GM21390 (cell line): ENCODE data around the gene PPFIA3.

Experiments
- ATAC-seq: cut with Tn5 transposase; IDR thresholded peaks from one replicate; pipeline ENCODE4 v1.9.1; 2021; ENCODE audit not compliant: unreplicated experiment

The PPFIA3 gene

DNA sequence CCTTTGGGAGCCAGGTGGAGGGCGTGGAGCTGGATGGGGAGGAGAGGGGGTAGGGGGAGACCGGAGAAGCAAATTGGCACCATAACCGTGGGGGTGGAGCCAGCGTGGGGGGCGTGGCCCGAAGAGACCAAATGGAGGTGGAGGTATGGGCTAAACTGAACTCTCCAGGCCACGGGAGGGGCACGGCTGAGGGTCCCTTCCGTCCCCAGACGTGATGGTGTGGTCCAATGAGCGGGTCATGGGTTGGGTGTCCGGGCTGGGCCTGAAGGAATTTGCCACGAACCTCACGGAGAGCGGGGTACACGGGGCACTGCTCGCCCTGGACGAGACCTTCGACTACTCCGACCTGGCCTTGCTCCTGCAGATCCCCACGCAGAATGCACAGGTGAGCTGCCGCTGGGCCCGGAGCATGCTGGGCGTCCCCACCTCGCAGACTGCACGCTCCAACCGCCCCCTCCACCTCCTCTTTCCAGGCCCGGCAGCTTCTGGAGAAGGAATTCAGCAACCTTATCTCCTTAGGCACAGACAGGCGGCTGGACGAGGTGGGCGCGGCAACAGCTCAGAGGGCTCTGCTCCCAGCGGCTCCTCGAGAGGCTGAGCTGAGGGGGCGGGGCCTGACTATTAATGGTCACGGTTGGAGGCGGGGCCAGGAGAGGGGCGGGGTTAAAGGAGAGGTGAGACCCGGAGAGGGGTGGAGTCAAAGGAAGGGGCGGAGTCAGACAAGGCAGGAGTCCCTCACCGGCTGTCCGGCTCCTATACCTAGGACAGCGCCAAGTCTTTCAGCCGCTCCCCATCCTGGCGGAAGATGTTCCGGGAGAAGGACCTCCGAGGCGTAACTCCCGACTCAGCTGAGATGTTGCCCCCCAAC lies 29.7 kb downstream of the PPFIA3 start:
- no peak for ATAC-seq

DNA sequence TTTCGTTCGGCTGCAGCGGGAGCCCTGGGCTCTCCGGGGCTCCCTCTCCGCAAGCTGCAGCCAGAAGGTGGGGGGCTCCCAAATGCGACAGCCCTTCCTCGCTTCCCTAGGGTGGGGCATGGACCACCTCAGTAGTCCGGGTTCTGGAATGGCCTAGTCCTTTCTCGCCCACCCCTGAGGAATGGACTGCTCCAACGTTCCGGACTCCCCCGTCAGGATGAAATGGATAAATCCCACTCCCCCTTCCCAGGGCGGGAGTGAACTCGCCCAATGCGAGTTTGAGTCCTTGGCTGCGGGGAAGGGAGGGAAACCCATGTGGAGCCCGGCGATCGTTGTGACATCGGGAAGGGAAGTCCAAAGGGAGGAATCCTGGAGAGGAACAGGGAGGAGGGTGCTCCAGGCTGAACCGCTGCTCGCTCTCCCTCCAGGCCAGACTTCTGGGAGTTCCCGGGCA lies 30.3 kb downstream of the PPFIA3 start:
- no peak for ATAC-seq

DNA sequence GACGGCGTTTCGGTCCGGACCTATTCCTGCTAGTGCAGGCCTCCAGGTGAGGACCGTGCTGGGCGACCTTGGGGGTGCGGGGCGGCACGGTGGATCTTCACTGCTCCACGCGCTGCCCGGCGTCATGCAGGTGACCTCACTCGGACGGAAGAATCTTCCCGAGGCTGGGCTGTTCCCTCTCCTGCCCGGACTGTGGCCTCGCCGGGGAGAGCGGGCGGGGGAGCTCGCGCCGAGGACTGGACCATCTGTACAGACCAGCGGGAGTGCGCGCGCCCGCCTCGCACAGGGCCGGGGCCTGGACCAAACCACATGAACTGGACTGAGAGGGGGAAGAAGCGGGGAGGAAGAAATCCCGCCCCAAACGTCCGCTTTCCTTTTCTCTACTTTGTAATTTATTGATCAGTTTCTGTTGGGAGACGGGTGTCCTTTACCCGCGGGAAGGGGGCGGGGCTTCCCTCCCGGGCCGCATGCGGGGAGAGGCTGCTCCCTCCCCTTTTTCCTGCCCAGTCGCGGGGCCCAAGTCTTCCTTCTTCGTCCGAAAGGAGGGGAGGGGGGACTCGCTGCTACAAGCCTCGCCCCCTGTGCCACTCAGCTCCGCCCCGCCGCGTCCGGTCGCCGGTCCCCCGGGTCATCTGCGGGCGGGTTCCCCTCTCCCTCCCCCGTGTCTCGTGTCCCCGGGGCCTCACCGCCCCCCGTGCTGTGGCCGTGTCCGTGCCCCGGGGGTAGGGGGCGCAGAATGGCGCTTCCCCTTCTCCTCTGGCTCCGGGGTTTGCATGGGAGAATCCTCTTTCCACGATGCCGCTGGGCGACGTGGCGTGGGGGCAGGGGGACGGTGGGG lies 31.0 kb downstream of the PPFIA3 start:
- ATAC-seq, result no peak

DNA sequence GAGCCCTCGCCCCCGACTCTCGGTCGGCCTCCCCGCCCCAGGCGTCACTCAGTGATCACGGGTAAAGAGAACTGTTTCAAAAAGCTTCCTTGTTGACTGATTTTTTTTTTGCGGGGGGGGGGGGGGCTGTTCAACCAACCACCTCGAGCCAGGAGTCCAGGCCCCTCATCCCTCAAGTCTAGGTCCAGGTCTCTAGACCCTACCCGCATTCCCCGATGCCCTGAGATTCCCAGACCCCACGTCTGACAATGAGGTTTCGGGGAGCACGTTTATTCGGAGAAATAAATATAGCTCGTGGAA lies 31.6 kb downstream of the PPFIA3 start:
- ATAC-seq, result no peak

DNA sequence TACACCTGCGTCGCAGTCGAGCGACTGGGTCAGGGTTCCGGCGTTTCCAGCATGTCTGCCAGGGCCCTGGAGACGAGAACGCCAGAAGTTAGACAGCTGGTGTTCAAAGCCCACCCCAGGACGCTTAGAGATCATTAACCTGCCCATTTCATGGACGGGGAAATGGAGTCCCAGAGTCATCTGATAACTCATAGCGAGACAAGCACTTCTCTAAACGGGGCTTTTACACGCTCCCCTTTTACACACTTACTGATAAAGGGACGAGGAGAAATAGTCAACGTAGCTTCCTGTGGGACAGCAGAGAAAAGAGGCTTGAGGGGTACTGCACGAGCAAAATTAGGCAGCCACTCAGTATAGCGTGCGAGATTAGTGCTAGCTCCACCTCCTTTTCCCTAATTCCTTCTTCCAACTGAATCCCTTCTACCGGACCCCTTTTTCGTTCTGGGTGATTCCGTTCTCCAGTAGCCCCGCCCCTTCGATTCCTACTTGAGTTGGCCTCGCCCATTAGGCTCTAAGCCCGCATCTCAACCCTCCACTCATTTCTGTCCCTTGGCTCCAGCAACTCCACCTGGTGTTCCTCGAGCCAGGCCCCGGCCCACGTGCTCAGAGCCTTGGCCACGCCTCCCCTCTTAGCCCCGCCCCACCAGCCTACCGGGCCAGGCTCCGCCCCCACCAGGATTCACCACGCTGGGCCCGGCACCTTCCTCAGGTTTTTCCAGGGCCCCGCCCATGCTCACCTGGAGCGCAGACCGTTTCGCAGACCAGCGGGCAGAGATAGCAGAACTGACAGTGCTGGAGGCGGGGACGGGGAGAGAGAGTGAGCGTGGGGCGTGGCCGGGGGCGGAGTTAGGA lies 32.1 kb downstream of the PPFIA3 start:
- ATAC-seq, result no peak

DNA sequence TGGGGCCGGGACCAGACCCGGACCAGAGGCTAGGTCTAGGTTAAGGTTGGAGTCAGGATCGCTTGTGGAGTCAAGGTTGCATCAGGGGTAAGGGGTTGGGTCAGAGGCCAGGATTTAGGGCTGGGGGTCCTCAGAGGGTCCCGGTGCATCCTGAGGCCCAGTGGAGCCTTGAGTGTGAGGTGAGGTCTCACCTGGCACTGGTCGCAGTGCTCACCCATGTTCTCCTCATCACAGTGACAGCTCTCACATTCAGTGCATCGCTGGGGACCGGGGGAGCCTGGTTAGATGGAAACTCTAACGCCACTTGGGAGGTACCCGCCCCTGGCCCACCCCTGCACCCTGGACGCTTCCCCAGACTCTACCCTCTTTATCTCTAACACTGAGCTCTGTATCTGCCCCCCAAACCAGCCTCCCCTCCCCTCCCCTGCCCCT lies 32.8 kb downstream of the PPFIA3 start:
- no peak for ATAC-seq

DNA sequence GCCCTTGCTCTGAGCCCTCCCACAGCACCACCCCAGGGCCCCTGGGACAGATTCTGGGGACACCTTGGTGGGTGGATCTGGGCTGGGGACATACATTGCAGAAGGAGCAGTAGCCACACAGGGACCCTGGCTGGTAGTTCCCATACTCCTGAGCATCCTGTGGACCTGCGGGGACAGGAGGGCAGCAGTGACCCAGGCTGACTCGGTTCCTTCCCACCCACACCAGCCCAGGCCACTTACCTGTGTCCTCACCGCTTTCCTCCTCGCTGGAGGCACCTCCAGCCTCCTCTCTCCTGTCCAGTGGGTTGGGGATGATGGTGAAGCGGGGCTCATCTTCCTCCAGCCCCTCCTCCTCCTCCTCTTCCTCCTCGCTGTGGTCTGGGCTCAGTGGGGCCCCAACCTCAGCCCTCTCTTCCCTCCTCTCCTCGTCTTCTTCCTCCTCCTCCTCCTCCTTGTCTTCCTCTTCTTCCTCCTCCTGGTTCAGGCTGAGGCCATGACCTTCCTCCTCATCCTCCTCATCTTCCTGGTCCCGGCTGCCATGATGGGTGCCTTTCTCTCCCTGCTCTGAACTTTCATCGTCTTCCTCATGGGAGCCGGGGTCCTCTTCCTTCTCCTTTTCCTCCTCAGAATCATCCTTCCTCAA lies 33.9 kb downstream of the PPFIA3 start:
- ATAC-seq, result no peak

DNA sequence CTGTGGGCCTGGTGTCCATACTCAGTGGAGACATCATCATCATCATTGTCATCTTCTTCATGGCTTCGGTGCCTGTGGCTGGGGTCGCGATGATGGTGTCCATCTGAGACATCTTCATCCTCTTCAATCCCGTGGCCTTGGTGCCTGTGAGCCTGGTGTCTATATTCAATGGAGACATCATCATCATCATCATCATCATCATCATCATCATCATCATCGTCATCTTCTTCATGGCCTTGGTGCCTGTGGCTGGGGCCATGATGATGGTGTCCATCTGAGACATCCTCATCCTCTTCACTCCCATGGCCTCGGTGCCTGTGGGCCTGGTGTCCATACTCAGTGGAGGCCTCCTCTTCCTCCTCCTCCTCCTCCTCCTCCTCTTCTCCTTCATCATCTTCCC lies 34.9 kb downstream of the PPFIA3 start:
- no peak for ATAC-seq

DNA sequence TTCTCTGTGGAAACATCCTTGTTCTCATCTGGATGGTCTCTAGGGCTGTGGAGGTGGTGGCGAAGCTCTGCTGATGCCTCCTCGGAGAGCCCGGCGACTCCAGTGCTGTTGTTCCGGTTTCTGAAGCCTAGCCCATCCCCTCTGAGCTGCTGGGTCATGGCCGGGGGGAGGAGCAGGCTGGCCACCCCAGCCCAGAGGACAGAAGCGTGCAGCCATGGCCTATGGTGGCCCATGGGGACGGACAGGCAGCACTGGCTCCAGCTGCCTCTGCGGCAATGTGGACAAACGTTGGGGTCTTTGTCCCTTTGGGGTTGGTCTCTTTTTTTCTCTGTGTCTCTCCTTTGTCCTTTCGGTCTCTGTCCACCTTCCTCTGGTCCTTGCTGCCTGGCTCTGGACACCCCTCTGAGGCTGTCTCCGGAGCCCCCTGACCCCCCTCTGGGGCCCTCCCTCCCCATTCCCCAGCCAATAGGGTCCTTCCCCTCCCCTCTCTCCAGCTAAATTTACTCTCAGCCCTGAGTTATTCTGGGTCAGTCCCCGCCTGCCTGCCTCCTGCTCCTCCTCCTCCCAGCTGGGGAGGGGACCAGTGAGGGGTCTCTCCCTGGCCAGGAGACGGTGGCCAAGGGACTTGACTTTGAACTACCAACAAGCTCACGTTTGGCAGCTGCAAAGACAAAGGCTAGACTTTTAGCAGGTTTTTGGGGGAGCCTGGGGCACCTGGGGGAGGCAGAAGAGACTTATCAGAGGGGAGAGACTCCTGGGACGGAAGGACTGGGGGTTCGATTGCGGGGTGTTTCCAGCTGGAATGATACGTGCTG lies 35.9 kb downstream of the PPFIA3 start, which contains the start of gene HRC:
Gene HRC, minus strand, starts transcription at position 392 of the 815 bp plus-strand sequence. Its CDS starts 159 bp downstream, at position 233.
- ATAC-seq, result no peak

DNA sequence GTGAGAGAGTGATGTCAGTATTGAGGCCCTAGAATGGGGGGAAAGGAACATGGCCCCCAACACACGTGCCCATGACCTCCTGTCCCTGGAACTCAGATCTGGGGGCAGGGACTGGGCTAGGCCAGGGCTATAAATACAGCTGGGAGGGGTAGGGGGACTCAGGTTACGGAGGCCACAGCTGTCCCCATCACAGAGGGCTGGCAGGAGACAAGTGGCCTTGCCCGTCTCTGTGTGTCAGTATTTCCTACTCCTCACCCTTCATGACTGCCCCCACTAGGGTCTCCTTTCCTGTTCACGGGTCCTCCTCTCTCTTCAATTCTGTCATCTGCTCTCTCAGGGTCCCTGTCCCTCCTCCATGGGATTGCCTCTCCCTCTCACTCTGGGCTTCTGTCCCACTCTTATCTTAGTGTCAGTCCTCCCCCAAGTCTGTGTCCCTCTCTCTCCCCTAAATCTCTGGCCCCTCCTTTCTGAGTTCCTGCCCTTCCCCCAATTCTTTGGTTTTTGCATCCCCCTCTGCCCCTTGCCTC lies 36.5 kb downstream of the PPFIA3 start:
- no peak for ATAC-seq

DNA sequence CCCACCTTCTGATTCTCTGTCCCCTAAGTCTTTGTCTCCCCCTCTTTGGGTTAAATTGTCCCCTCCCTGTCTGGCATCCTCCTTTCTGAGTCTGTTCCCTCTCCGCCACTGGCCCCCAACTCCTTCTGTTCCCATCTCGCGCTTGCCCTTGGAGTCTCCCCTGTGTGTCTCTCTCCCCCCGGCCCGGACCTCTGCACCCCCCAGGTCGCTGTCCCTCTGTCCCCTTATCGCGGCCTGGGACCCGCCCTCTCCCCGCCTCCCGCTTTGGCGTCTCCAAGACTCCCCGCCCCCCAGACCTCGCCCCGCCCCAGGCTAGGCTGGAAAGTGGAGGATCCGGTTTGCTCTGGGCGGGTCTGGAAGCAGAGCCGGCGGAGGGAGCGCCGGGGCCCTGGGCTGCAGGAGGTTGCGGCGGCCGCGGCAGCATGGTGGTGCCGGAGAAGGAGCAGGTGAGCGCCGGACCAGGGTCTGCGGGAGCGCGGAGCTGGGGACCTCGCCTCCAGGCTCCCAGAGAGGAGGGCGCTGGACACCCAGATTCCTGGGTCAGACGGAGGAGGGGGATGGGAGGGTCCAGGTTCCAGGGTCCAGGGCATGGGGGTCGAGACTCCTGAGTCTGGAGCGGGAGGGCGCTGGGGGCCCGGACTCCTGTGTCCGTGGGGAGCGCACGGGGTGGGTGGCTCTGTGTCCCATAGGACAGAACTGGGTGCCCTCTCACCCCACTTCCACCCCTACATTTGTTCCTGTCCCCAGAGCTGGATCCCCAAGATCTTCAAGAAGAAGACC lies 38.3 kb downstream of the PPFIA3 start, which contains the start of gene TRPM4:
Gene TRPM4, plus strand, starts transcription at position 348 of the 780 bp plus-strand sequence. Its CDS starts 75 bp downstream, at position 423.
- ATAC-seq, result no peak

DNA sequence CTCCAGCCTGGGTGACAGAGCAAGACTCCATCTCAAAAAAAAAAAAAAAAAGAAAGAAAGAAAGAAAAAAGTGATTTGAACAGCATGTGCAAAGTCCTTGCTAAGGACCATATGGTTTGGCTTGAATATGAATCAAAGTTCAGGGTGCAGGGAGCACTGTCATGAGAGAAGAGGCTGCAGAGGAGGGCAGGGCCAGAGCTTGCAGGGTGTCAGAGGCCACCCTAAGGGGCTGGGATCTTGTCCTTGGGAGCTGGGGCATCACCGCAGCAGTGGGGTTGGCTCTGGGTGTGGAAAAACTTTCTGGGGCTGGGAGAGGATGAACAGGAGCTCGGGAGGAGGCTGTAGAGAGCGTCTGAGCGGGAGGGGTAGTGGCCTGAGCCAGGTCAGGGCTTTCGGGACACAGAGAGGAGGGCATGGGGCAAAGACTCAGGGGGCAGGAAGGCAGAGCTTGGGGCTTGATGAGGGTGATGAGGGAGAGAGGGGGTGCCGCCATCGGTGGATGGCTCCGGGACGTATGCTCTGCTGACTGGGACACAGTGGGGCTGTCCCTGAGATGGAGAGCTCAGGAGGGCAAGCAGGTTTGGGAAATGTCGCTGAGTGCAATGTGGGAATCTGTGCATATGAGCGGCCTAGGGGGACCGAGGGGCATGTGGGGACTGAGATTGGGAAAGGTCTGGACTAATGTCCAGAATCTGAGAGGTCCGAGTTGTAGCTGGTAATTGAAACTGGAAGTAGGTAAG lies 41.3 kb downstream of the PPFIA3 start:
- ATAC-seq, result no peak

DNA sequence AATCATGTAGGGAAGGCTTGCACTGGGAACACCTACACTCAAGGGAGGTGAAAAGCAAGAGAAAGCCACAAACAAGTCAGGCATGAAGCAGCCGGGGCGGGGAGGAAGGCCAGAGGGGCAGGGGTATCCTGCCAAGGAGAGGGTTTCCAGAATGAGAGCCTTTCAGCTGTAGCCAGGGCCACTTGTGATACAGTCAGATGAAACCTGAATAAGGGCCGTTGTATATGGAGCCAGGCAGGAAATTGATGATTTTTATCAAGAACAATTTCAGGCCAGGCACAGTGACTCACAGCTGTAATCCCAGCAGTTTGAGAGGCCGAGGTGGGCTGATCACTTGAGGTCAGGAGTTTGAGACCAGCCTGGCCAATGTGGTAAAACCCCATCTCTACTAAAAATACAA lies 42.6 kb downstream of the PPFIA3 start:
- no peak for ATAC-seq

DNA sequence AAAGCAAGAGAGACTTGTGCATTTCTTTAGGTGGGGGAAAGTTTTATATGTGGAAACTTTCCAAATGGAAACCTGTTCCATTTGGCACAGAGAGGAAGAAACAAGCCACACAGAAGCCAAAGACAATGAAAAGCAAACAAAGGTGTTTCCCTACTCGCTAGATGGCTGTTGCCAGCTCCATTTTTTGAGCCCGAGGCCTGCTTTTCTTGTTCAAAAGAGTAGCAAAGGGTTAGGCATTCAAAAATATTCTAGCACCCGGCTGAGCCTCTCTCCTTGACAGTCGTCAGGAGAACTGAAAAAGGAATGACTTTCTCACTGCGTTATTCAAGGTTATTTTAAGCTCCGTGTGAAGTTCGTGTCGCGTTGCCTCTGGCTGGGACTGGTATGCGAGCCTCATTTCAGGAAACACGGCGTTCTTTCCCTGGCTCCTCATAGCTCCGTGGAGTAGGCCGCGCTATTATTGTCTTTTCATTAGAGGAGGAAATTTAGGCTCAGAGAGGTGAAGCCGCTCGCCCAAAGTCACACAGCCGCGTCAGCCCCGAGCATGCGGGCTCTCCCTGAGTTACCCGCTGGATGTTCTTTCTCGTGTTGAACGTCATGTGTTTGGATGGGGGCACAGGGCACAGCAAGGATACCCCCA lies 45.9 kb downstream of the PPFIA3 start:
- ATAC-seq, result no peak

DNA sequence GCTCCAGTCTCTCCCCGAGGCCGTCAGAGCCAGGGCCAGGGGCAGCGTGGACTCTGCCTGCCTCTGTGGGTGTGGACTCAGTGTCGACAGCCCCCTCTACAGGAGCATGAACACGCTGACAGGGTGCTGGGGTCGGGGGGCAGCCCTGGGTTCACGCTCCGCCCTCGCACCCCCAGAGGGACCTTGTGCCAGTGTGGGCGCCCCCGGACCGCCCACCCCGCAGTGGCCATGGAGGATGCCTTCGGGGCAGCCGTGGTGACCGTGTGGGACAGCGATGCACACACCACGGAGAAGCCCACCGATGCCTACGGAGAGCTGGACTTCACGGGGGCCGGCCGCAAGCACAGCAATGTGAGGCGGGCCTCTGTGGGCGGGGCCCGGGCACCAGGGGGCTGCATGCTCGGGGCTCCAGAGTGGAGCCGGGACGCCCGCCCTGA lies 46.5 kb downstream of the PPFIA3 start:
- ATAC-seq, result no peak

DNA sequence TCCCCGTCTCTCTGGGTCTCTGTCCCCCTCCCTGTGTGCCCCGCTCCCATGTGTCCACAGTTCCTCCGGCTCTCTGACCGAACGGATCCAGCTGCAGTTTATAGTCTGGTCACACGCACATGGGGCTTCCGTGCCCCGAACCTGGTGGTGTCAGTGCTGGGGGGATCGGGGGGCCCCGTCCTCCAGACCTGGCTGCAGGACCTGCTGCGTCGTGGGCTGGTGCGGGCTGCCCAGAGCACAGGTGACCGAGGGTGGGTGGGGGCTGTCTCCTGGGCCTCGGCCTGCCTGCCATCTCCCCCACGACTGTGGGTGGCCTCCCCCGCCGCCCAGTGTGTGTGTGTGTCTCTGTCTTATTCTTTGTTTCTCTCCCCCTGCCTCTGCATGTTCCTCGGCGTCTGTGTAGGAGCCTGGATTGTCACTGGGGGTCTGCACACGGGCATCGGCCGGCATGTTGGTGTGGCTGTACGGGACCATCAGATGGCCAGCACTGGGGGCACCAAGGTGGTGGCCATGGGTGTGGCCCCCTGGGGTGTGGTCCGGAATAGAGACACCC lies 48.6 kb downstream of the PPFIA3 start:
- ATAC-seq, result no peak

DNA sequence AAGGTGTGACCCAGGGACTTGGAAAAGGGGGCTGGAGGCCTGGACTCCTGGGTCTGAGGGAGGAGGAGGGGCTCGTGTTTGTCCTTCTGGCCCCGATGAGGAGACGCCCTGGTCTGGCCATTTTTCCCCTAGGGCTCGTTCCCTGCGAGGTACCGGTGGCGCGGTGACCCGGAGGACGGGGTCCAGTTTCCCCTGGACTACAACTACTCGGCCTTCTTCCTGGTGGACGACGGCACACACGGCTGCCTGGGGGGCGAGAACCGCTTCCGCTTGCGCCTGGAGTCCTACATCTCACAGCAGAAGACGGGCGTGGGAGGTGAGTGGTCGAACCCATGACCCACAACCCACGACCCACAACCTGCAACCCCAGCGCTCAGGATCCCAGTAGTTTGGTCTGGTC lies 49.1 kb downstream of the PPFIA3 start:
- ATAC-seq, result no peak
